OCI-LY3 (cell line): ENCODE data around the gene DPF3.

Source experiments
- CTCF ChIP-seq: fragments of 200-600, 300-600 bp; sonication (generic); IDR thresholded peaks from 2 replicates; pipeline ENCODE4 v1.5.1; 2014; ENCODE audit warnings: antibody characterized with exemption, low read length, low read depth
- EZH2phosphoT487 ChIP-seq: fragments of 200-600 bp; shearing (Covaris generic); IDR thresholded peaks from 2 replicates; pipeline ENCODE4 v1.6.1; 2018; ENCODE audit warnings: antibody characterized with exemption, mixed run types, low read depth

DNA sequence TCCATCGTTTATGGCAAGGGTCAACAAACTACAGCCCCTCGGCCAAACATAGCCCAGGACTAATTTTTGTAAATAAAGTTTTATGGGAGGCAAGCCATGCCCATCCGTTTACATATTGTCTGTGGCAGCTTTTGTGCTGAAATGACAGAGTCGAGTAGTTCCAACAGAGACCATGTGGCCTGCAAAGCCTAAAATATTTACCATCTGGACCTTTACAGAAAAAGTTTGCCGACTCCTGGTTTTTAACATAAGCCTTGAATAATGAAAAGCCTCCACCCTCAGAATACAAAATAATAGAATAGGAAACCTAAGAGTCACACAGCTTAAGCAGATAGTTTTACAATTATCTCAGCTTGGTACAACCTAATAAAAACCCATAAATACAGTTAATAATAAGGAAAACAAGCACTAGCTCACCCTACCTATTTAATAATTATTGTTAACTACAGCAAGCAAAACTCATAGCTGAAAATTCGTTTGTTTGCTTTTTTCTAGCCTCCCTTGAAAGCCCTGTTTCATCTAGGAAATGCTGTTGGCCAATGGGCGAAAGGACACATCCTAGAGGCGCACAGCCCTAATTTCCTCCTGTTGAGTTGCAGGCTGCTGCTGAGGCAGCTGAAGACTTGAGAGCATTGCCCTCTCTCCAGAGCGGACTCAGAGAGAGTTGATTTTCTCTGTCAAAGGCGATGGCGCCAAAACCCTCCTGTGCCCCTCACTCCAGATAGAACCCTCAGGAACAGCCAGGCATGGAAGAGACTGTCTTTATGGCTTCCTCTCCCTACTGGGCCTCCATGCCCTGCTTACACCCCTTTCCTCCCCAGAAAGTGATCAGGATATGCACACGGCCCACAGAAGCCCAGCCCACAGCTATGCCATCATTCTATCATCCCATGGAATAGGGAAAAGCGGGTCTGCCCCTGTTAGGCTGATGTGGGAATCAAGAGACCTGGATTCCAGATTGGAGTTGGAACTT is 107.2 kb downstream of the DPF3 start:
- no peak for TF ChIP-seq CTCF
- TF ChIP-seq EZH2phosphoT487 = no peak
